ENCODE data around the gene MYO1A. TPM values are rescaled to one million over a fixed set of nuclear protein-coding genes. Genes with fewer than 3 reads are reported as not detected.

MYO1A gene
- total RNA-seq, 1 experiment from 2014 or later = 9.3 TPM

DNA sequence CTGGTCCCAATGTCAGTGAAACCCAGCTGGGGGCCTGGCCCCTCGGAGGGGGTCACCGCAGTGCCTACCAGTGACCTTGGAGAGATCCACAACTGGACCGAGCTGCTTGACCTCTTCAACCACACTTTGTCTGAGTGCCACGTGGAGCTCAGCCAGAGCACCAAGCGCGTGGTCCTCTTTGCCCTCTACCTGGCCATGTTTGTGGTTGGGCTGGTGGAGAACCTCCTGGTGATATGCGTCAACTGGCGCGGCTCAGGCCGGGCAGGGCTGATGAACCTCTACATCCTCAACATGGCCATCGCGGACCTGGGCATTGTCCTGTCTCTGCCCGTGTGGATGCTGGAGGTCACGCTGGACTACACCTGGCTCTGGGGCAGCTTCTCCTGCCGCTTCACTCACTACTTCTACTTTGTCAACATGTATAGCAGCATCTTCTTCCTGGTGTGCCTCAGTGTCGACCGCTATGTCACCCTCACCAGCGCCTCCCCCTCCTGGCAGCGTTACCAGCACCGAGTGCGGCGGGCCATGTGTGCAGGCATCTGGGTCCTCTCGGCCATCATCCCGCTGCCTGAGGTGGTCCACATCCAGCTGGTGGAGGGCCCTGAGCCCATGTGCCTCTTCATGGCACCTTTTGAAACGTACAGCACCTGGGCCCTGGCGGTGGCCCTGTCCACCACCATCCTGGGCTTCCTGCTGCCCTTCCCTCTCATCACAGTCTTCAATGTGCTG lies 54.6 kb downstream of the MYO1A start:
- no peaks in the 10 kb centered on the region for H3K27me3 Mint-ChIP-seq (ENCODE audit: insufficient read depth, unreplicated experiment)
- CTCF ChIA-PET = interaction anchor here (0.6 to 0.7 kb wide), 2 partner anchors 53 to 233 kb away, joined by 3 read pairs; no protein-coding TSS in a partner anchor
- DNase-seq = no peak
- no peaks in the 10 kb centered on the region for H3K9me3 ChIP-seq
- no TSS peak for BruUV-seq (replicated peaks)
- H3K36me3 Mint-ChIP-seq (ENCODE audit: insufficient read depth, unreplicated experiment) = peaks cover 4% of the 10 kb centered on the region
- POLR2A ChIA-PET = no interaction called here
- H3K4me1 Mint-ChIP-seq (ENCODE audit: low read depth, unreplicated experiment) = no peaks in the 10 kb centered on the region
- no peak overlapping the region for H3K4me3 ChIP-seq (ENCODE audit: low read depth, low read length)
- no peaks in the 10 kb centered on the region; the same call in 1 of the 2 replicates for H3K36me3 ChIP-seq (ENCODE audit: control insufficient read depth, insufficient read depth, low read length)
- no peak overlapping the region for H3K27ac Mint-ChIP-seq (ENCODE audit: unreplicated experiment)
- no peaks in the 10 kb centered on the region for H3K27me3 ChIP-seq (replicated peaks; ENCODE audit: control insufficient read depth, insufficient read depth, low read length)
- no peaks in the 10 kb centered on the region for H3K4me1 ChIP-seq
- no peak overlapping the region for H3K4me3 Mint-ChIP-seq (ENCODE audit: unreplicated experiment)
- TF ChIP-seq, protein P1, sequence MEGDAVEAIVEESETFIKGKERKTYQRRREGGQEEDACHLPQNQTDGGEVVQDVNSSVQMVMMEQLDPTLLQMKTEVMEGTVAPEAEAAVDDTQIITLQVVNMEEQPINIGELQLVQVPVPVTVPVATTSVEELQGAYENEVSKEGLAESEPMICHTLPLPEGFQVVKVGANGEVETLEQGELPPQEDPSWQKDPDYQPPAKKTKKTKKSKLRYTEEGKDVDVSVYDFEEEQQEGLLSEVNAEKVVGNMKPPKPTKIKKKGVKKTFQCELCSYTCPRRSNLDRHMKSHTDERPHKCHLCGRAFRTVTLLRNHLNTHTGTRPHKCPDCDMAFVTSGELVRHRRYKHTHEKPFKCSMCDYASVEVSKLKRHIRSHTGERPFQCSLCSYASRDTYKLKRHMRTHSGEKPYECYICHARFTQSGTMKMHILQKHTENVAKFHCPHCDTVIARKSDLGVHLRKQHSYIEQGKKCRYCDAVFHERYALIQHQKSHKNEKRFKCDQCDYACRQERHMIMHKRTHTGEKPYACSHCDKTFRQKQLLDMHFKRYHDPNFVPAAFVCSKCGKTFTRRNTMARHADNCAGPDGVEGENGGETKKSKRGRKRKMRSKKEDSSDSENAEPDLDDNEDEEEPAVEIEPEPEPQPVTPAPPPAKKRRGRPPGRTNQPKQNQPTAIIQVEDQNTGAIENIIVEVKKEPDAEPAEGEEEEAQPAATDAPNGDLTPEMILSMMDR (IDR thresholded peaks at IDR 0.05; ENCODE audit: insufficient read depth in 1 of 2, low read depth in 1 of 2, low read length in 1 of 2, severe bottlenecking in 1 of 2, unreplicated experiment in 1 of 2) = no peak
- no peaks in the 10 kb centered on the region for H3K9me3 Mint-ChIP-seq (ENCODE audit: unreplicated experiment)
- intact Hi-C loops (cut with micrococcal nuclease; ENCODE audit: unreplicated experiment) = no loop called here

DNA sequence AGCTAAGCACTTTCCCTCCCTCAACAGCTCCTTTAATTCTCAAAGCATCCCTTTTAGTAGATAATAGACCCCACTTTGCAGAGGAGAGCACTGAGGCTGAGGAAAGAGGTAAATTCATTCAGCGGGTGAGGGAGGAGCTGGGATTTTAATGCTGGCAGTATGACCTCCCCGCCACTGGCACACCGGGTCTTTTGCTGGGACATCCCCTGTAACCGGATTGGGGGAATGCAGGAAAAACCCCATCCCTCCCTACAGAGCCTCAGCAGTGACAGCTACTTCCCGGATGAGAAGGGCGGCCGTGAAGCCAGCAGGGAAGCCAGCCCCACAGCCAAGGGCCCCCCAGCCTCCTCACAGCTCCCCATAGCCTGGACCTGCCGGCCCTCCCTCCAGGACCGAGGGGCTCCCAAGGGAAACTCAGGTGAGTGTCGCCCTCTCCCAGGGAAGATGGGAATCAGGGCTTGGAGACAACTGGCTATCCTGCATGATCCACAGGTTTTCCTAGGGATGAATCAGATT lies 55.6 kb downstream of the MYO1A start:
- POLR2A ChIA-PET = no interaction called here

DNA sequence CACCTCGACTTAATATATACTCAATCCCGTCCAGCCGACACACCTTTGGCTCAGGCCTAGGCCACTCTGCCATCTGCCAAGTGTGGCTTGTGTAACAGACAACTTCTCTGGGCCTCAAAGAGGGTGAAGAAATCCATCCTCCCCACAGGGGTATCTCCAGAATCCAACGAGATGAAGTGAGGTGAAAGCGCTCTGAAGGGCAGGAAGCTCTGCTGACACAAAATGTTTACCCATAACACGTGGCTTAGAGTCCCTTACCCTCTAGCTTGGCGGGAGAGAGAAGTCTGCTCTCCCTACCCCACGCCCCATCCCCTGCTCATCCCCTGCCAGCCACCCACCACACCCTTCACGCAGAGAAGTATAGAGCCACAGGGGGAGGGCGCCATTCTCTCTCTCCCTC lies 56.6 kb downstream of the MYO1A start:
- no peak overlapping the region for H3K4me3 Mint-ChIP-seq (ENCODE audit: unreplicated experiment)
- Histone ChIP-seq H3K9me3 (no peaks in the 10 kb centered on the region), H3K36me3 (ENCODE audit: control insufficient read depth, insufficient read depth, low read length) (no peaks in the 10 kb centered on the region), H3K27me3 (replicated peaks; ENCODE audit: control insufficient read depth, insufficient read depth, low read length) (no peaks in the 10 kb centered on the region), H3K4me1 (0 out of 2 replicates have a peak, but pooled peaks cover under 1% of the 10 kb centered on the region), H3K4me3 (ENCODE audit: low read depth, low read length) (no peak overlapping the region)
- ChIA-PET POLR2A (no interaction called here), CTCF (no interaction called here)
- H3K27me3 Mint-ChIP-seq (ENCODE audit: insufficient read depth, unreplicated experiment) = no peaks in the 10 kb centered on the region
- no TSS peak for BruUV-seq (replicated peaks)
- TF ChIP-seq, protein P1 (IDR thresholded peaks at IDR 0.05; ENCODE audit: insufficient read depth in 1 of 2, low read depth in 1 of 2, low read length in 1 of 2, severe bottlenecking in 1 of 2, unreplicated experiment in 1 of 2) = no peak
- intact Hi-C loops (cut with micrococcal nuclease; ENCODE audit: unreplicated experiment) = no loop called here
- DNase-seq = no peak
- no peak overlapping the region for H3K27ac Mint-ChIP-seq (ENCODE audit: unreplicated experiment)
- H3K36me3 Mint-ChIP-seq (ENCODE audit: insufficient read depth, unreplicated experiment) = no peaks in the 10 kb centered on the region
- H3K4me1 Mint-ChIP-seq (ENCODE audit: low read depth, unreplicated experiment) = peaks cover 5% of the 10 kb centered on the region
- H3K9me3 Mint-ChIP-seq (ENCODE audit: unreplicated experiment) = no peaks in the 10 kb centered on the region

More for the DNA sequence above, 55.6 kb downstream of the MYO1A start:
- no peak for DNase-seq
- H3K27ac Mint-ChIP-seq (ENCODE audit: unreplicated experiment) = no peak overlapping the region
- no peaks in the 10 kb centered on the region for H3K4me1 ChIP-seq
- H3K36me3 Mint-ChIP-seq (ENCODE audit: insufficient read depth, unreplicated experiment) = no peaks in the 10 kb centered on the region
- no peaks in the 10 kb centered on the region for H3K36me3 ChIP-seq (ENCODE audit: control insufficient read depth, insufficient read depth, low read length)
- intact Hi-C loops (cut with micrococcal nuclease; ENCODE audit: unreplicated experiment) = no loop called here
- CTCF ChIA-PET = interaction anchor here (0.5 kb wide), 1 partner anchor 13 kb away, joined by 4 read pairs; no protein-coding TSS in a partner anchor
- H3K9me3 Mint-ChIP-seq (ENCODE audit: unreplicated experiment) = no peaks in the 10 kb centered on the region
- H3K4me1 Mint-ChIP-seq (ENCODE audit: low read depth, unreplicated experiment) = no peaks in the 10 kb centered on the region
- no TSS peak for BruUV-seq (replicated peaks)
- H3K9me3 ChIP-seq = no peaks in the 10 kb centered on the region
- H3K4me3 Mint-ChIP-seq (ENCODE audit: unreplicated experiment) = no peak overlapping the region
- no peaks in the 10 kb centered on the region for H3K27me3 ChIP-seq (replicated peaks; ENCODE audit: control insufficient read depth, insufficient read depth, low read length)
- H3K27me3 Mint-ChIP-seq (ENCODE audit: insufficient read depth, unreplicated experiment) = no peaks in the 10 kb centered on the region
- no peak overlapping the region for H3K4me3 ChIP-seq (ENCODE audit: low read depth, low read length)
- TF ChIP-seq, protein P1 (IDR thresholded peaks at IDR 0.05; ENCODE audit: insufficient read depth in 1 of 2, low read depth in 1 of 2, low read length in 1 of 2, severe bottlenecking in 1 of 2, unreplicated experiment in 1 of 2) = no peak

Data from Caco-2 (cell line).